Kidney (tissue), 14 donors: ENCODE results near the gene TAGLN2. TPM values are rescaled to one million over a fixed set of nuclear protein-coding genes. Genes with fewer than 3 reads are reported as not detected.

Source experiments
- DNase-seq, 5 donors: peaks; one replicate each; pipeline ENCODE4 v3.0.0-alpha.2; 2013 to 2020
- FAIRE-seq: peaks from 2 replicates; lab custom pipeline; 2012; peaks lifted over from hg19 to GRCh38; lab: Jason Lieb, UNC
- H3K27ac ChIP-seq, 2 donors: one replicate each; pipeline ENCODE4 v1.7.0; 2013; ENCODE audit warnings: low read depth in 2 of 2, low read length in 2 of 2, inconsistent platforms in 1 of 2
- H3K27me3 ChIP-seq: one replicate; pipeline ENCODE4 v1.7.1; 2013; ENCODE audit warnings: low read length, inconsistent platforms; ENCODE audit not compliant: control insufficient read depth, insufficient read depth
- H3K36me3 ChIP-seq, 3 donors: one replicate each; pipeline versions ENCODE4 v1.7.0 to v1.7.1; 2013; ENCODE audit warnings: low read length in 3 of 3, control low read depth in 1 of 3, inconsistent platforms in 1 of 3; ENCODE audit not compliant: insufficient read depth in 3 of 3, control insufficient read depth in 2 of 3
- H3K4me1 ChIP-seq, 3 donors: one replicate each; pipeline versions ENCODE4 v1.7.0 to v1.7.1; 2013; ENCODE audit warnings: low read length in 3 of 3, inconsistent platforms in 1 of 3, low read depth in 1 of 3; ENCODE audit not compliant: control insufficient read depth in 2 of 3, insufficient read depth in 2 of 3
- H3K4me3 ChIP-seq, 3 donors: one replicate each; pipeline versions ENCODE4 v1.7.0 to v1.8.1; 2013; ENCODE audit warnings: low read length in 3 of 3, control low read depth in 1 of 3, inconsistent platforms in 1 of 3
- H3K9ac ChIP-seq, 3 donors: one replicate each; pipeline versions ENCODE4 v1.7.0 to v1.7.1; 2013; ENCODE audit warnings: low read length in 3 of 3, control low read depth in 1 of 3, inconsistent platforms in 1 of 3
- H3K9me3 ChIP-seq, 3 donors: one replicate each; pipeline versions ENCODE4 v1.7.0 to v1.7.1; 2013; ENCODE audit warnings: low read length in 3 of 3, control low read depth in 1 of 3, inconsistent platforms in 1 of 3; ENCODE audit not compliant: control insufficient read depth in 2 of 3, insufficient read depth in 1 of 3
- intact Hi-C: fragments of 100-400 bp; cut with DNase I; formaldehyde crosslinking; loops from one replicate; pipeline ENCODE4 v1.11.1; 2022
- polyA plus RNA-seq: library from polyadenylated mRNA; stranded (reverse); fragments of 350-450 nt; fragmentation: Illumina TruSeq; extraction: RNeasy Lipid Tissue Mini Kit (QIAGEN cat#74804); gene quantifications from one replicate; pipeline ENCODE4 v1.2.3, GENCODE V29; 2014; ENCODE audit warnings: low read depth, low replicate concordance; ENCODE audit not compliant: insufficient read depth
- total RNA-seq: library from RNA; stranded (reverse); fragmentation: NEBNext Ultra II Directional; extraction: Animal tissue kit (Norgen Biotek cat#: 25700); gene quantifications from one replicate; pipeline ENCODE4 v1.2.1, GENCODE V29; 2021
- TF ChIP-seq, protein P1 (sequence below): IDR thresholded peaks from 3 replicates; pipeline ENCODE4 v1.5.1; 2012; ENCODE audit warnings: mild to moderate bottlenecking, moderate library complexity, borderline replicate concordance; ENCODE audit not compliant: insufficient read depth; ENCODE audit errors: extremely low read depth
- donor health status: control.
- donor health status: control.
- donor health status: control.
- donor health status: control.
- donor health status: control.
- donor health status: DM: yes; HTN: yes; CAD: no.
- donor health status: Normal renal cell carcinoma (clear cell type).

TAGLN2 gene
- total and polyA plus RNA-seq, 2 donors from 2014 or later: 223 to 358 TPM

DNA sequence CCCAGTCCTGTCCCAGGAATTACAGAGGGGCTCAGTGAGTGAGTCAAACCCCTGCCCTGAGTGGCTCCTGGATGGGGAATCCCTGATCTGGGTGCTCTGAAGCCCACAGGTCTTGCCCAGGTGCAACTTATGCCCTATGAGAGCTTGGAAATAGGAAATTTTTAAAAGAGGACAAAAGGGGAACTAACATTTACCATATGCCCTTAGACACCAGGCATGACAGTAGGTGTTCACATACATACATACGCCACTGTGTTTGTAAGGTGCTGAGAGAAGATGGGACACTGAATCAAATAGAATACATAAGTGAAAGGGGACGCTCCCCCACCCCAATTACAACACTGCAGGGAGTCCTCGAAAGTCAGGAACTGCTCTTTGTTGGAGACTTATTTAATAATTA lies 26.8 kb downstream of the TAGLN2 start:
- Histone ChIP-seq H3K9ac (no peak overlapping the region), H3K4me1 (peaks cover 0 to 19% (median 5%) of the 10 kb centered on the region in 3 donors), H3K9me3 (no peaks in the 10 kb centered on the region), H3K27me3 (no peaks in the 10 kb centered on the region), H3K27ac (no peak overlapping the region), H3K36me3 (no peaks in the 10 kb centered on the region), H3K4me3 (no peak overlapping the region)
- intact Hi-C loops: no loop called here
- no peak for DNase-seq
- FAIRE-seq: no peak
- TF ChIP-seq, protein P1, sequence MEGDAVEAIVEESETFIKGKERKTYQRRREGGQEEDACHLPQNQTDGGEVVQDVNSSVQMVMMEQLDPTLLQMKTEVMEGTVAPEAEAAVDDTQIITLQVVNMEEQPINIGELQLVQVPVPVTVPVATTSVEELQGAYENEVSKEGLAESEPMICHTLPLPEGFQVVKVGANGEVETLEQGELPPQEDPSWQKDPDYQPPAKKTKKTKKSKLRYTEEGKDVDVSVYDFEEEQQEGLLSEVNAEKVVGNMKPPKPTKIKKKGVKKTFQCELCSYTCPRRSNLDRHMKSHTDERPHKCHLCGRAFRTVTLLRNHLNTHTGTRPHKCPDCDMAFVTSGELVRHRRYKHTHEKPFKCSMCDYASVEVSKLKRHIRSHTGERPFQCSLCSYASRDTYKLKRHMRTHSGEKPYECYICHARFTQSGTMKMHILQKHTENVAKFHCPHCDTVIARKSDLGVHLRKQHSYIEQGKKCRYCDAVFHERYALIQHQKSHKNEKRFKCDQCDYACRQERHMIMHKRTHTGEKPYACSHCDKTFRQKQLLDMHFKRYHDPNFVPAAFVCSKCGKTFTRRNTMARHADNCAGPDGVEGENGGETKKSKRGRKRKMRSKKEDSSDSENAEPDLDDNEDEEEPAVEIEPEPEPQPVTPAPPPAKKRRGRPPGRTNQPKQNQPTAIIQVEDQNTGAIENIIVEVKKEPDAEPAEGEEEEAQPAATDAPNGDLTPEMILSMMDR: no peak

DNA sequence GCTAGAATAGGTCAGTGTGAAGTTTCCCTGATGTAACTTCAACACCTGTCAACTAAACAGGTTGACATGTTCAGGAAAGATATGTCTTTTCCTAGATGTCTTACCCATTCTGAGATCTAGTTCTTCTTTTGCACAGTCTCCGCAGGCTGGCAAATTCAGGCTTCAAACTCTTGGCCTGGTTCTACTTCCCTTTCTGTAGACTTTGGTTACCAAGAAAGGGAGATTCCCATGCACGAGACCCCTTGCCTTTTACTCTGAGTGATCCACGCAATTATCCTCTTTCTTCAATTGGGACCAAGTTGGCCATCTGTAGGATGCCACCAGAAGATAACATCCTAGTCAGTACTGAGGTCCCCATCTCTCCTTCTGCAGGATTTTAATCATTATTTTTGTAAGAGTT lies 27.3 kb downstream of the TAGLN2 start:
- Histone ChIP-seq H3K4me3 (no peak overlapping the region), H3K36me3 (no peaks in the 10 kb centered on the region), H3K27me3 (no peaks in the 10 kb centered on the region), H3K27ac (no peak overlapping the region), H3K9ac (no peak overlapping the region), H3K9me3 (no peaks in the 10 kb centered on the region), H3K4me1 (peaks cover 0 to 19% (median 5%) of the 10 kb centered on the region in 3 donors)
- TF ChIP-seq, protein P1: no peak
- intact Hi-C loops: no loop called here
- no peak for DNase-seq
- FAIRE-seq: no peak

GRCh38 chr1:159896546-159896930 lies 28.8 kb downstream of the TAGLN2 start:
- H3K9ac ChIP-seq: no peak overlapping the region
- H3K4me3 ChIP-seq: no peak overlapping the region
- no peak overlapping the region for H3K27ac ChIP-seq
- H3K4me1 ChIP-seq: peaks cover 0 to 19% (median 5%) of the 10 kb centered on the region in 3 donors
- H3K36me3 ChIP-seq: no peaks in the 10 kb centered on the region
- DNase-seq (no peak), FAIRE-seq (no peak)
- TF ChIP-seq, protein P1: no peak
- no peaks in the 10 kb centered on the region for H3K9me3 ChIP-seq
- intact Hi-C loops: no loop called here
- no peaks in the 10 kb centered on the region for H3K27me3 ChIP-seq
